Measurements from ENCODE around the gene SPIRE1.
"Not testable (repeated sequence)": the region's sequence is repeated elsewhere in the genome, so short reads cannot be mapped to it uniquely, and the experiment has no call there.

The SPIRE1 gene

DNA sequence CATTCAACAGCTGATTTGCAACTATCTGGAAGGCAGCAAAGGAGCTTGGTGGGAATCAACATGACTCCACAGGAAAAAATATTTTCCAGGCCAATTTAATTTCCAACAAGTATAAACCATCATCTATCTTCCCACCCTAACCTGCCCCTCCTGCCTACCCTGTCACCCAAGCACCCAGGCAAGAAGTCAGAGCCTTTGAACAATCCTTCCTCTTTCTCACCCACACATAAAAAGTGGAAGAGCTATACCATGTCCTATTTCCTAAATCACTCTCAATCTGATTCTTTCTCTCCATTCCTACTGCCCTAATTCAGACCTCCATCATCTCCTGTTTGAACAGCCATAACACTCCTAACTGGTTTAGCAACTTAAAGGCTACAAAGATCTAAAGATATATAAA lies 12.7 kb downstream of the SPIRE1 start:
- no peak for DNase-seq

GRCh38 chr18:12643756-12644155 lies 14.2 kb downstream of the SPIRE1 start:
- not testable (repeated sequence) for DNase-seq

GRCh38 chr18:12640881-12641200 lies 17.1 kb downstream of the SPIRE1 start:
- no peak for DNase-seq

GRCh38 chr18:12639990-12640880 lies 17.7 kb downstream of the SPIRE1 start:
- no peak for DNase-seq

DNA sequence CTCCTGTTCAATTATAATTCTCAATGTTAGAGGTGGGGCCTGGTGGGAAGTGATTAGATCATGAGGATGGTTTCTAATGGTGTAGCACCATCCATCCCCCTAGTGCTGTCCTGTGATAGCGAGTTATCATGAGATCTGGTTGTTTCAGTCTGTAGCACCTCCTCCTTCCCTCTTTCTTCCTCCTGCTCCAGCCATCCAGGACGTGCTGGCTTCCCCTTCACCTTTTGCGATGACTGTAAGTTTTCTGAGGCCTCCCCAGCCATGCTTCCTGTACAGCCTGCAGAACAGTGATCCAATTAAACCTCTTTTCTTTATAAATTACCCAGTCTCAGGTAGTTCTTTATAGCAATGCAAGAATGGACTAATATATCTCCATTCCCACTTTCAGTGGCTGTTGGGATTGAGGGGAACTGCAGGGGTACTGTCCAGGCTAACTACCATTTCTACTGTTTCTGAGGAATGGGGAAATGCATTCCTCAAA lies 19.2 kb downstream of the SPIRE1 start:
- no peak for DNase-seq

DNA sequence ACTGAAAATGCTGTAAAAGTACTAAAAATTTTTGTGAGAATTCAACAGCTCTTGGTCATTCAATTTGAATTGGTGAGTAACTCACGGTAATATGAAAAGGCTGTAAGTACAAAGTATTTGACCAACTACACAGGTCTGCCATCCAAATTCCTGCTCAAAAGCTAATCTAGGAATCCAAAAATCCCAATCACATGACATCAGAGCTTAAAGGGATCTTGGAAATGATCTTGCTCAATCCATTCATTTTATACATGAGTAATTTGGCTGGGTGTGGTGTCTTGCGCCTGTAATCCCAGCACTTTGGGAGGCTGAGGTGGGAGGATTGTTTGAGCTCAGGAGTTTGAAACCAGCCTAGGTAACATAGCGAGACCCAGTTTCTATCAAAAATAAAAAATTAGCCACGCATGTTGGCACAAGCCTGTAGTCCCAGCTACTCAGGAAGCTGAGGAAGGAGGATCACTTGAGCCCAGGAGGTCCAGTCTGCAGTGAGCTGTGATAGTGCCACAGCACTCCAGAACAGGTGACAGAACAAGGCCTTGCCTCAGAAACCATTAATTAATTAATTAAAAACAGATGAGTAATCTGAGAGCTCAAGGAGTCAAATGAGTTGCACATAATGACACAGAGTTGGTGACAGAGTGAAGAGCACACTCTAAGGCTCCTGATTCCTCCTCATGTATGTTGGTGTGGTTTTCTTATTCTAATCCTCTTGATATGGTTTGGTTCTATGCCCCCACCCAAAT lies 19.8 kb downstream of the SPIRE1 start:
- no peak for DNase-seq

DNA sequence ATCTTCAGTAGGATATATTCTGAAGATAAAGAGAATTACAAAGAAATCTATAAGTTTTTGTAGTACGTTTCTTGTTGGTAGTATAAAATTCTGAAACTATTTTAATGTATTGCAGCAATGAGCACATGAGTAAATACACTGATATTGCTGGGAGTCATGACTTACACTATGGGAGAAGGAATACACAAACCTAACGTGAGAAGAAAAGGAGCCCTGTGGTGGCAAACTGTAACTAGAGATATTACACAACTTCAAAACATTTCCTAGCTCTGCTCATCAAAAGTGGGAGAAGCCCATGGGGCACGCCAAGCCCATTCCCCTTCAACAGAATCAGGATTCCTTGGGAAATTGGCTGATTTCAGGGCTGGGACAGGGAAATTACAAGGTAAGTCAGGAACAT lies 20.5 kb downstream of the SPIRE1 start:
- DNase-seq = no peak

DNA sequence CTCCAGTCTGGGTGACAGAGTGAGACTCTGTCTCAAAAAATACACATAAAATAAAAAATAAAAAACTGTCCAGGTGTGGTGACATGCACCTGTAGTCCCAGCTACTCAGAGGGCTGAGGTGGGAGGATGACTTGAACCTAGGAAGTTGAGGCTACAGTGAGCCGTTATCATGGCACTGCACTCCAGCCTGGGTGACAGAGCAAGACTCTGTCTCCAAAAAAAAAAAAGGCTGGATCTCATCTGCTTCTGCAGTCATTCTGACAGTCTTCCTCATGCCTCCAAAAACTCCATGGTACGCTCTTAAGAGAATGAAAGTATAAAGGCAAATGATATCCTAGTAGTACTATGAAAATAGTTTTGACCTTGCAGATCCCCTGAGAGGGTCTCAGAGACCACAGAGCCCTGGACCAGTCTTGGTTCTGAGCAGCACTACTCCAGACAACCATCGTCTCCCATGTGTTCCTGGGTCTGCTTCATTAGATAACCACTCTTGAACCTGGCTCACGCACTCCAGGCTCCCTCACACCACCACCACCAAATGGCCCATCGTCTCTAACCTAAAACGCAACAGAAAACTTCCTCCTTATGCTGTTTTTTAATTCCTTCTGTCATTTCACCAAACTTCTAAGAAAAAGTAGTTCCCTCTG lies 26.0 kb downstream of the SPIRE1 start:
- no peak for DNase-seq

DNA sequence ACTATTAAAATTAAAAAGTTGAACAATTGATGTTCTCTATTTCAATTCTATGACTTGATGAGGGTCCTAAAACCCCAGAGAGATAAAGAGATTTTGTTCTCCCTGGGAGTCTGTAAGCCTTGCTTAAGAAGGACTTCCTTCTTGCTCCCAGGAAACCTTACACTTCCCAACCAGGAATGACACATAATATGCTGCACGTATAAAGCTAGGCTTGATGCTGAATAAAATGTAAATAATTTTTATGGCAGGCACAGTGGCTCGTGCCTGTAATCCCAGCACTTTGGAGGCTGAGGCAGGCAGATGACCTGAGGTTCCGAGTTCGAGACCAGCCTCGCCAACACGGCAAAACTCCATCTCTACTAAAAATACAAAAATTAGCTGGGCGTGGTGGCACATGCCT lies 27.8 kb downstream of the SPIRE1 start:
- no peak for DNase-seq

- DNase-seq = no peak
Measured at GRCh38 chr18:12628706-12629702, 28.9 kb downstream of the SPIRE1 start.

- not testable (repeated sequence) for DNase-seq
Measured at GRCh38 chr18:12627199-12627598, 30.7 kb downstream of the SPIRE1 start.

DNA sequence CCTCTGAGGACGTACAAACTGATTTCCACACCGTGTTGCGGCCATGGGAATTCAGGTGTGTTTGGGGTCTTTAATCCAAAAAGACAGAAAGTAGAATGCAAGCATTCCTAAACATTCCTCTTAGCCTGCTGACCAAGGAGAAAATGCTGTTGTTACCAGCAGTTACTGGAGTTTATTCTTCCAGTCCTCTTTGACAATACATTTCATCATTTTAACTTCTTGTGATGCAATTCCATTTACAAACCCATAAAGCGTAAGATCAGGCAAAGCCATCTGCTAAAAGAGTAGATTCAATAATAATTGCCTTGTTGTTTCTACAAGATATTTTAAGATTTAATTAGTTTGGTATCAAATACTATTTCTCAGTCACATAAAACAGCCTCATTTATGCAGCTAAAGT lies 32.7 kb downstream of the SPIRE1 start:
- DNase-seq = no peak

DNA sequence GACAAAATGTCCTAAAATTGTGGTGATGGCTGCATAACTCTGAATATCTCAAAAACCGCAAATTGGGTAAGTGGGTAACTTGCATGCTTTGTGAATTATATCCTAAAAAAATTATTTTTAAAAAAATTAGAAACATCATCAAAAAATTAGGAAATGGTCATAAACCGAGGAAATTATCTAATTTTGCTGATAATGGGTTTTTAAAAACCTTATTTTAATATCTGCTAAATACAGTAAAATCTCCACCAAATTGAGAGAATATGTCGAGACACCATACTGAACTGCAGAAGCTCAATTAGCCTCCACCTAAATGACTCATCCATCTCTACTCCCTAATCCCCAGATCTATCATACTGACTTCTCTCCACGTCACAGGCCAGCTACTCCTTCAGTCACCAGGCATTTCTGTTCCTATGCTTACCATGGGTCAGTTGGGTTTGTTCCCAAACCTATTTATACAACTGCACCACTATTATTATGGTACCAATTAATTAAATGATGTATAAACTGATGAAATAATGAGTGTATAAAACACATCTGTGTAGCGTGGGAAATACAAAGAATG lies 36.1 kb downstream of the SPIRE1 start:
- DNase-seq = no peak

DNA sequence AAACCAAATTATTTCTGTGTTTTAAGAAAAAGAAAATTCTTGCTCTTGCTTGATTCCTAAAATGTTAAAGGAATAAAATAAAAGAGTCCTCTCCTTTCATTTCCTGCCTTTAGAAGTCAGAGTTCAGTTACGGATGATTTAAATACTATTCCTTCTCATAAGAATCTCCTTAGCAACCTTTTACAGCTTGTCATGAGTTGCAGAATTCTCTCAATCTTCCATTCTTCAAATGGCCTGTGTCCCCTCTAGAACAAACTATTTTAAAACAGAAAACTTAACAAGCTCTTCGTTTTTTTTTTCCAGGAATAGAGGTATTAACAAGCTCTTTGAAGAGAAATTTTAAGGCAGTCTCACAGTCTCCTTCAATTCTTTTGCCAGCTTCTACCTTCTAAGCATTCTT lies 42.2 kb downstream of the SPIRE1 start:
- no peak for DNase-seq

- no peak for DNase-seq
Measured at GRCh38 chr18:12608301-12608700, 49.6 kb downstream of the SPIRE1 start.

DNA sequence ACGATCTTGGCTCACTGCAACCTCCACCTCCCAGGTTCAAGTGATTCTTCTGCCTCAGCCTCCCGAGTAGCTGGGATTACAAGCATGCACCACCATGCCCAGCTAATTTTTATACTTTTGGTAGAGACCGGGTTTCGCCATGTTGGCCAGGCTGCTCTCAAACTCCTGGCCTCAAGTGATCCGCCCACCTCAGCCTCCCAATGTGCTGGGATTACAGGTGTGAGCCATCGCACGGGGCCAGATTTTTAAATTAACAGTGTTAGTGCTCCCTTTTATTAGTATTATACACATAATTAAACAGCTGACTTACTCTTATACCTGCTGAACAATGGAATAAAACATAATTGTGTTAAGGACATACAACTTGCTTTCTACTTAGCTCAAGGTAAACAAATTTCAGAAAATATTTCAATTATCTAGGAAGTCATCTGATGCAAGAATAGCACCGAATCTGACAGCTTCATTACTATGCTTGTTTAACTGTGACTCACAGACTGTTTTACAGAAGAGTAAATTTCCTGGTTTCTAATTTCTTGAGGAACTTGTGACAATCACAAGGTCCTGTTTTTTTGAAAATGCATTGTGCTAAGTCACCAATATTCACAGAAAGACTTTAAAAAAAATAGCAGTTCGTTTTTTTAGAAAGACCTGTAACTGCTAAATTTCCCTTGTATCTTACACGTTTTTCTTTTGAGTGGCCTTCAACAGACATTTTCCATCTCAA lies 51.2 kb downstream of the SPIRE1 start:
- DNase-seq = no peak

DNA sequence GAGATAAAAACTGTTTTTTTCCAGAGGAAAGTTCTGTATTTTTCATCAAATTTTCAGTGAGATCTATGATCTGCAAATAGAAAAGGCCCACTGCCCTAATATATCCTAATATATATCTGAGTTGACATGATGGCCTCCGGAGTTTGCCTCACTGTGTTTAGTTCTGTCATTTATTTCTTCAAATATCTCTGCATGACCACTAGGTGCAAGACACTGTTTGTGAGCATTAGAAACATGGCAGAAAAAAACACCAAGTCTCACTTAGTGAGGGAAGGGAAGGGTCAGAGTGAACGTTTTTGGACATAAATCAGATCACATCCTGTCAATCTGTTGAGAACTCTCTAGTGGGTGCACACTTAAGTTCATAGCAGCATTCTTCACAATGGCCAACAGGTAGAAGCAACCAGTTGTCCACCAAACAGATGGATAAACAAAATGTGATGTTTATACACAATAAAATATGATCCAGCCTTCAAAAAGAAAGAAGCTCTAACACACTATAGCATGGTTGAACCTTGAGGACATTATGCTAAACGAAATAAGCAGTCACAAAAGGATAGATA lies 53.4 kb downstream of the SPIRE1 start:
- no peak for DNase-seq

DNA sequence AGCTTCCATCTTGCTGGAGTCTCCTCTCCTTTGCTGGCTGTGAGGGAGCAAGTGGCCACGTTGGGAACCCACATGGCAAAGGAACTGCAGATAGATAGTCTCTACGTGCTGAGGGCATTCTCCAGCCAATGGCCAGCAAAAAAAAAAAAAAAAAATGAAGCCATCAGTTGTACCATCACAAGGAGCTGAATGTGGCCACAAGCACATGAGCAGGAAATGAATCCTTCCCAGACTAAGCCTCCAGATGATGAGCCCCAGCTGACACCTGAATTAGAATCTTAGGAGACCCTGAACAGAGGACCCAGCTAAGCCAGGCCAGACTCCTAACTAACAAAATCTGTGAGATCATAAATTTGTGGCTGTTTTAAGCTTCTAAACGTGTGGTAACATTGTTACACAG lies 57.9 kb downstream of the SPIRE1 start:
- no peak for DNase-seq

DNA sequence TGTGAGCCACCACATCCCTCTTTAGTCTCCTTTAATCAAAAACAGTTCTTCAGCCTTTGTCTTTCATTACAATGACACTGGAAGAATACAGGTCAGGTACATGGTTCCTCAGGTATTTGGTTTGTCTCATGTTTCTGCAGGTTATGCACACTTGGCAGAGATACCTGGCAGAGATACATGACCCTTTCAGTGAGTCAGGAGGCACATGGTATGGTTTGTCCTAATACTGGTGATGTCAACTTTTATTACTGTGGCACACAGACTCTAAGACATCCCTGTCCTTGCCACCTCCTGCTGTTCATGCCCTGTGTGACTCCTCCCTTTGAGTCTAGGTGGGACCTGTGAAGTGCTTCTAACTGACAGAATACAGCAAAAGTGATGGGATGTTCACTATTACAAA lies 58.4 kb downstream of the SPIRE1 start:
- DNase-seq = no peak

DNA sequence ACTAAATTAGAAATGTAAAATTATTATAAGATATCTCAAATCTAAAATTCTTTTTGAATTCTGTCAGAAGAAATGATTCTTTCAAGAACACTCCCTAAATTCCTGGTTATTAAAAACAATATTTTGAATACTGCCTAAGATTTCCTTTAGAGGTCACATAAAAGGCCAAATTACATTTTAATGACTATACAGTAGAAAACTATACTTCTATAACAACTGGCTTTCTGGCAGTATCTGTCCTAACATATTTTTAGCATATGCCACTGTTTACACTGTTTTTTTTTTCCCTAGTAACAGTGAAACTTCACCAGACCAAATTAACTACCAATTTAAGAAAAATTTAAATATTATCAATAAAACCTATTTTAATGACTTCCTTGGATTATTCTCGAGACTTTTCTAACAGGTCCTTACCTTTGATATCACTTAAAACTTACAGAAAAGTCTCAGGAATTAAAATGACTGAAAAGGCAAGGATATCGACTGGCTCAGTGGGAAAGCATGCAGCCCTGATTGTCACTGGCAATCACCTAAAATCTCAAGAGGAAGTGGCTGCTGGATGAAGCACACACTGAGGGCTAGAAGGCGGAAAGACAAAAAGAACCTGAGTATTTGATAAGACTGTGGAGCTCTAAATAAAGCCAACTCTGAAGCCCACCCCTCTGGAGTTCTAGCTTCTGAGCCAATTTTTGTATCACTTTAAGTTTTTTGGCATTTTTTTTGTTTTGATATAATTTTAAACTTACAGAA lies 59.6 kb downstream of the SPIRE1 start:
- DNase-seq = no peak

Measured in stimulated activated CD4-positive, alpha-beta T cell treated with anti-CD3 and anti-CD28 coated beads, Interleukin-4, amount 100 ng/mL, for 24 hours (primary cell).